MM.1S (cell line): ENCODE results near the gene RBFOX2.

ENCODE experiments used
- CTCF ChIP-seq: fragments of 300-600 bp; sonication (generic); IDR thresholded peaks from 2 replicates; pipeline ENCODE4 v1.5.1; 2016; ENCODE audit warnings: antibody characterized with exemption, low read length, mixed read lengths
- EZH2 ChIP-seq: fragments of 300-600 bp; sonication (generic); optimal IDR thresholded peaks from 2 replicates; pipeline ENCODE3; 2017; ENCODE audit warnings: low read depth, mild to moderate bottlenecking, antibody characterized with exemption, low read length, mixed read lengths
- EZH2phosphoT487 ChIP-seq: fragments of 300-600 bp; sonication (generic); IDR thresholded peaks from 2 replicates; pipeline ENCODE4 v1.6.1; 2018; ENCODE audit warnings: antibody characterized with exemption, low read length

- TF ChIP-seq CTCF (no peak), EZH2 (no peak), EZH2phosphoT487 (no peak)
Measured at GRCh38 chr22:35866651-35867050, 162.0 kb downstream of the RBFOX2 start.
